Activated B cell treated with CpG ODN at 0.5 μM for 24 hours (primary cell): ENCODE measurements around the gene STX16. TPM values are rescaled to one million over a fixed set of nuclear protein-coding genes. Genes with fewer than 3 reads are reported as not detected.

Experiments used
- ATAC-seq: fragments of 200-7000 bp; cut with Tn5 transposase; one replicate; pipeline ENCODE4 v1.10.0; 2021; ENCODE audit warnings: low read depth, mild to moderate bottlenecking, moderate library complexity
- CTCF ChIA-PET: fragments of 350-600 bp; sonication (Branson Sonifier 250); formaldehyde crosslinking; loops from one replicate; lab custom pipeline; 2021; ENCODE audit warnings: antibody characterized with exemption; lab: Charles Lee
- POLR2A ChIA-PET: fragments of 350-600 bp; sonication (Branson Sonifier 250); formaldehyde crosslinking; loops from one replicate; lab custom pipeline; 2021; ENCODE audit warnings: antibody characterized with exemption; lab: Charles Lee
- DNase-seq: peaks from one replicate; pipeline ENCODE4 v3.0.0; 2022
- H3K27ac Mint-ChIP-seq: one replicate; pipeline ENCODE4 v1.8.0; 2020; ENCODE audit warnings: mixed read lengths
- H3K27me3 Mint-ChIP-seq: one replicate; pipeline ENCODE4 v1.8.0; 2021; ENCODE audit warnings: mixed read lengths
- H3K36me3 Mint-ChIP-seq: one replicate; pipeline ENCODE4 v1.8.0; 2021; ENCODE audit warnings: low read depth, mixed read lengths
- H3K4me1 Mint-ChIP-seq: one replicate; pipeline ENCODE4 v1.8.0; 2021; ENCODE audit warnings: mixed read lengths
- H3K4me3 Mint-ChIP-seq: one replicate; pipeline ENCODE4 v1.8.0; 2020; ENCODE audit warnings: mild to moderate bottlenecking, mixed read lengths
- H3K9me3 Mint-ChIP-seq: one replicate; pipeline ENCODE4 v1.8.0; 2020; ENCODE audit warnings: mixed read lengths
- intact Hi-C: fragments of 100-400 bp; cut with micrococcal nuclease; formaldehyde crosslinking; loops from one replicate; pipeline ENCODE4 v1.15.1; 2024
- total RNA-seq: library from RNA; stranded (reverse); gene quantifications from 2 replicates; pipeline ENCODE4 v1.2.3, GENCODE V29; 2022
- TF ChIP-seq, protein P1 (sequence below): fragments of 200-600 bp; IDR thresholded peaks from one replicate; pipeline ENCODE4 v1.8.0; 2022; ENCODE audit warnings: antibody characterized with exemption, mild to moderate bottlenecking

The STX16 gene
- total RNA-seq, 1 donor from 2014 or later, result 77.4 TPM

DNA sequence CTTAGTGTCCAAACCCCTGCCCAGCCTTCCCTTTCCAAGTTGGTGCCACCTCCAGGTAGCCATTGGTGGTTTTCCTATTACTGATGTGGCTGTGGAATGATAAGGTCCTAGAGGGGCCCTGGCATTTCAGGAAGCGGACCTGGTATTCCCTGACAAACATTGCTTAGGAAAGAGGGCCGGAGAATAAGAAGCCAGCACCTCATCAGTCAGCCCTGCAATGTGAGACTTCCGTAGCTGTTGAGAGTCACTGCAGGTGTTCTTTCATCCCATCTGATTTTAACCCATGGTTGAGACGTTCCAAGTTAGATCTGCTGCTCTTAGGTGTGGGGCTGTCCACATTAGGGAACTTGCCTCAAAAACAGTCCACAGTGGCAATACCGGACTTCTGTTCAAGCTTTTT is 26.7 kb downstream of the STX16 start:
- ATAC-seq (no peak), DNase-seq (no peak)
- no peak overlapping the region for H3K27ac Mint-ChIP-seq
- H3K4me1 Mint-ChIP-seq, result no peaks in the 10 kb centered on the region
- no peak overlapping the region for H3K4me3 Mint-ChIP-seq
- H3K9me3 Mint-ChIP-seq, result no peaks in the 10 kb centered on the region
- peaks cover 78% of the 10 kb centered on the region for H3K36me3 Mint-ChIP-seq
- POLR2A ChIA-PET, result no interaction called here
- H3K27me3 Mint-ChIP-seq, result no peaks in the 10 kb centered on the region
- intact Hi-C loops, result no loop called here
- CTCF ChIA-PET, result no interaction called here
- TF ChIP-seq, protein P1, sequence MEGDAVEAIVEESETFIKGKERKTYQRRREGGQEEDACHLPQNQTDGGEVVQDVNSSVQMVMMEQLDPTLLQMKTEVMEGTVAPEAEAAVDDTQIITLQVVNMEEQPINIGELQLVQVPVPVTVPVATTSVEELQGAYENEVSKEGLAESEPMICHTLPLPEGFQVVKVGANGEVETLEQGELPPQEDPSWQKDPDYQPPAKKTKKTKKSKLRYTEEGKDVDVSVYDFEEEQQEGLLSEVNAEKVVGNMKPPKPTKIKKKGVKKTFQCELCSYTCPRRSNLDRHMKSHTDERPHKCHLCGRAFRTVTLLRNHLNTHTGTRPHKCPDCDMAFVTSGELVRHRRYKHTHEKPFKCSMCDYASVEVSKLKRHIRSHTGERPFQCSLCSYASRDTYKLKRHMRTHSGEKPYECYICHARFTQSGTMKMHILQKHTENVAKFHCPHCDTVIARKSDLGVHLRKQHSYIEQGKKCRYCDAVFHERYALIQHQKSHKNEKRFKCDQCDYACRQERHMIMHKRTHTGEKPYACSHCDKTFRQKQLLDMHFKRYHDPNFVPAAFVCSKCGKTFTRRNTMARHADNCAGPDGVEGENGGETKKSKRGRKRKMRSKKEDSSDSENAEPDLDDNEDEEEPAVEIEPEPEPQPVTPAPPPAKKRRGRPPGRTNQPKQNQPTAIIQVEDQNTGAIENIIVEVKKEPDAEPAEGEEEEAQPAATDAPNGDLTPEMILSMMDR, result no peak

DNA sequence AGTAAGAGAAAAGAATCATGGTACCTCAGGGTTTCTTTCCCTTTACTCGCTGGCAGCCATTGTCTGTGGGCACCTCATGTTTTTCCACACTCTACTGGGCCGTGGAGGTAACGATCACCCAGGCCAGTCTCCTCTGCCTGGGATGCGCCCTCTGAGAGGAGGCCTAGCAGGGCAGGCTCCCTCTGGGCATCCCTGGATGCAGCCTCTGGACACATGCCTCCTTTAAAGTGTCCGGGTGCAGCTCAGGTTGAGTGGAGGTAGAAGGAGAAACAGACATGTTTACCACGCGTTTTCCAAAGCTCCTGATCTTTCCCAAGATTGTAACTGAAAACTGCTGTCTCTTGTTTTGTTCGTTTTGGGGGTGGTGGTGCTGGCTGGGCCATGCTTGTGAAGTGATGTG is 27.7 kb downstream of the STX16 start:
- TF ChIP-seq, protein P1, result no peak
- no peaks in the 10 kb centered on the region for H3K9me3 Mint-ChIP-seq
- ChIA-PET CTCF (no interaction called here), POLR2A (no interaction called here)
- H3K27ac Mint-ChIP-seq, result no peak overlapping the region
- DNase-seq, result no peak
- peaks cover 69% of the 10 kb centered on the region for H3K36me3 Mint-ChIP-seq
- ATAC-seq, result no peak
- no peaks in the 10 kb centered on the region for H3K27me3 Mint-ChIP-seq
- intact Hi-C loops, result no loop called here
- H3K4me1 Mint-ChIP-seq, result no peaks in the 10 kb centered on the region
- H3K4me3 Mint-ChIP-seq, result no peak overlapping the region

DNA sequence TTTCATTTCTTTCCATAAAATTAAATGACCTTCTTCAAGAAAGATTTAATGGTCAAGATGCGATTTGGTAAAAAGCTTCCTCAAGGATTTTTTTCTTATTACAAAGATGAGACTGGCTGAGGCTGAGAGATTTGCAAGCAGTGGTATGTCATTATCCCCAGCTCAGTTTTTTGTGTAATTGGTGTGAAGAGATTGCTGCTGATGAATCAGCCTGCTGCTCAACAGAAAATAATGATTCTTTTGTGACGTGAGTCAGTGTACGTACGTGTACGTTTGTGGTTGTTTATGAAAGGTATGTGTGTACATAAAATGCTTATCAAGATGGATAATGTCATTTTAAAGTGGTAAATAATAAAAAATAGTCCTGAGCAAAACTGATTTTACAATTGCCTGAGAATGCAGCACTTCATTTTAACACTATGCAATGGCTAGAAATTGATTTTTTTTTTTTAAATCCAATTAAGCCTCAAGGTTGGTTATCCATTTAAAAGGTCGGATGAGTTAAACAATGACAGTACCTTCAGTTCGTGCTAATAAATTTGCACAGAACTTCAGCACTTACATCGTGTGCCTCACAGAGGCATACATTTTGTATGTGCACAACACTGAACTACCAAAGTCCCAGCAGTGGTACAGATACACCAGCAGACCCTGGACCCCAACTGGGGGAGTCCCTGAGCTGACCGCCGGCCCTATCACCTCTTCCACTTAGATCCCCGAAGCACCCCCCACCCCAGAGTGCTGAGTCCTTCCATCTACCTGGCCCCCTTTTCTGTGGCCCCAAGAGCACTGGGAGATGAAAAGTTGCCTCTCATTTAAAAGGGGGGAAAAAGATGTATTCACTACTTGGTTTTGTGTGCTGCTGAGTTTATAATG is 31.8 kb downstream of the STX16 start:
- Mint-ChIP-seq H3K36me3 (peaks cover 39% of the 10 kb centered on the region), H3K4me3 (no peak overlapping the region), H3K27ac (no peak overlapping the region), H3K9me3 (no peaks in the 10 kb centered on the region), H3K27me3 (no peaks in the 10 kb centered on the region), H3K4me1 (no peaks in the 10 kb centered on the region)
- ATAC-seq, result no peak
- TF ChIP-seq, protein P1, result no peak
- ChIA-PET CTCF (no interaction called here), POLR2A (no interaction called here)
- intact Hi-C loops, result no loop called here
- DNase-seq, result no peak

DNA sequence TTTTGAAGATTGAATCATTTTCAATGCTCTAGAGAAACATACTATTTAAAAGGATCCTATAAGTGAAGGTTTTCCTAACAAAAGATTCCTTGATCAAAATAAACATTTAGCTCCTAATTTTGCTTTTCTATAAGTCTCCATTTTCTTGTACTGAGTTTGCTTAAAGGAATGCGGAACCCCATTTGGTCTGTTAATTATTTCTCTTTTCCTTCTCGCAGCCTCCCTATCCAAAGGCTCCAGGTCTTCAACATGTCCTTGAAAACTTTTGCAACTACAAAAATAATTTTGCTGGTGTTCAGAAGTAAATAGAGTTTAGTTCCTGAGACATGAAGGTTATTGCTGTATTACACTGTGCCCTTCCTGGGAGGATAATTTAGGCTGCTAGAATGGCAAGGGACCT is 33.2 kb downstream of the STX16 start:
- ChIA-PET POLR2A (no interaction called here), CTCF (no interaction called here)

DNA sequence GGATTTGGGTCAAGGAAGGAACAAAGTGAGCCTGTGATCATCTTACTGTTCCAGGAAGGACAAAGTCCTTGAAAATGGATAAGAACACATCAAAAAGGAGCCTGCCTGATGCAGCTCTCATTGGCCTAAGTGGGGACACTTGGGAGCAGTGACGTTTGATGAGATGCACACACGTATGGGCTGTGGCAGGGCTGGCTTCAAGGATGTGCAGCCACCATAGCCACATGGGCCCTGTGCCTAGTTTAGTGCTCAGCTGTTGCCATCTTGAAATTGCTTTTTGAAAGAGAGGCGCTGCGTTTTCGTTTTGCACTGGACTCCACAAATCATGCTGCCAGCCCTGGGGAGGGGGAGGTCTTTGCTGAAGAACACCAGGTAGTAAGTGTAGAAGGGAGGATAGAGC is 34.9 kb downstream of the STX16 start:
- Mint-ChIP-seq H3K4me1 (no peaks in the 10 kb centered on the region), H3K27me3 (no peaks in the 10 kb centered on the region), H3K27ac (no peak overlapping the region), H3K36me3 (peaks cover 19% of the 10 kb centered on the region), H3K9me3 (no peaks in the 10 kb centered on the region), H3K4me3 (no peak overlapping the region)
- POLR2A ChIA-PET, result no interaction called here
- no peak for DNase-seq
- intact Hi-C loops, result no loop called here
- TF ChIP-seq, protein P1, result no peak
- CTCF ChIA-PET, result no interaction called here
- no peak for ATAC-seq

More for the DNA sequence above, 33.2 kb downstream of the STX16 start:
- ATAC-seq (no peak), DNase-seq (no peak)
- intact Hi-C loops, result no loop called here
- Mint-ChIP-seq H3K4me1 (no peaks in the 10 kb centered on the region), H3K36me3 (peaks cover 30% of the 10 kb centered on the region), H3K9me3 (no peaks in the 10 kb centered on the region), H3K27me3 (no peaks in the 10 kb centered on the region), H3K4me3 (no peak overlapping the region), H3K27ac (no peak overlapping the region)
- TF ChIP-seq, protein P1, result no peak
